ENCODE results near the gene ORAI3. TPM values are rescaled to one million over a fixed set of nuclear protein-coding genes. Genes with fewer than 3 reads are reported as not detected.

The ORAI3 gene
- total RNA-seq, 1 donor from 2014 or later: 26.2 TPM

DNA sequence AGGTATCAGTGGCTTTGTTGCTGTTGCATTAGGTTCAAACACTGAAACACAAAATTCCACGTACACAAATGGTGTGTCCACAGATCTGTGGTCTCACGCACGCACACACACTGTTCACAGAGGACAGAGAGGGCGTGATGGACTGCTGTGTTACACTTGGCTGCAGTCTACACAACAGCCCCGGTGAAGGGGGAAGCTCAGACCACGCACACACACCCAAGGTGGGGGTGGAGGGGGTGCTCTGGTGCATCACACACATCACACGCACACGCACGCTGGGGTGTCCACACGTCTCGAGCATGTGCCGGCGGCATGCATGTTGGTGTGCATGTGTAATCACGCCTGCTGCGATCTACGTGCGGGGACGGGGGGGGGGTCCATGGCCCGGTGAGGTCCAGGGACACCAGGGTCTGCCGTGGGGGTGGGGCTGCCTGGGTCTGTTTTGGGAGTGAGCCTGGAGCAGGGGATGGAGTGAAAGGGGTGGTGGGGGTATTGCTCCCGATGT lies 43.5 kb downstream of the ORAI3 start:
- TF ChIP-seq, protein P1, sequence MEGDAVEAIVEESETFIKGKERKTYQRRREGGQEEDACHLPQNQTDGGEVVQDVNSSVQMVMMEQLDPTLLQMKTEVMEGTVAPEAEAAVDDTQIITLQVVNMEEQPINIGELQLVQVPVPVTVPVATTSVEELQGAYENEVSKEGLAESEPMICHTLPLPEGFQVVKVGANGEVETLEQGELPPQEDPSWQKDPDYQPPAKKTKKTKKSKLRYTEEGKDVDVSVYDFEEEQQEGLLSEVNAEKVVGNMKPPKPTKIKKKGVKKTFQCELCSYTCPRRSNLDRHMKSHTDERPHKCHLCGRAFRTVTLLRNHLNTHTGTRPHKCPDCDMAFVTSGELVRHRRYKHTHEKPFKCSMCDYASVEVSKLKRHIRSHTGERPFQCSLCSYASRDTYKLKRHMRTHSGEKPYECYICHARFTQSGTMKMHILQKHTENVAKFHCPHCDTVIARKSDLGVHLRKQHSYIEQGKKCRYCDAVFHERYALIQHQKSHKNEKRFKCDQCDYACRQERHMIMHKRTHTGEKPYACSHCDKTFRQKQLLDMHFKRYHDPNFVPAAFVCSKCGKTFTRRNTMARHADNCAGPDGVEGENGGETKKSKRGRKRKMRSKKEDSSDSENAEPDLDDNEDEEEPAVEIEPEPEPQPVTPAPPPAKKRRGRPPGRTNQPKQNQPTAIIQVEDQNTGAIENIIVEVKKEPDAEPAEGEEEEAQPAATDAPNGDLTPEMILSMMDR (IDR thresholded peaks at IDR 0.05; ENCODE audit: unreplicated experiment): no peak
- H3K36me3 Mint-ChIP-seq: no peaks in the 10 kb centered on the region
- H3K27ac Mint-ChIP-seq: no peak overlapping the region

DNA sequence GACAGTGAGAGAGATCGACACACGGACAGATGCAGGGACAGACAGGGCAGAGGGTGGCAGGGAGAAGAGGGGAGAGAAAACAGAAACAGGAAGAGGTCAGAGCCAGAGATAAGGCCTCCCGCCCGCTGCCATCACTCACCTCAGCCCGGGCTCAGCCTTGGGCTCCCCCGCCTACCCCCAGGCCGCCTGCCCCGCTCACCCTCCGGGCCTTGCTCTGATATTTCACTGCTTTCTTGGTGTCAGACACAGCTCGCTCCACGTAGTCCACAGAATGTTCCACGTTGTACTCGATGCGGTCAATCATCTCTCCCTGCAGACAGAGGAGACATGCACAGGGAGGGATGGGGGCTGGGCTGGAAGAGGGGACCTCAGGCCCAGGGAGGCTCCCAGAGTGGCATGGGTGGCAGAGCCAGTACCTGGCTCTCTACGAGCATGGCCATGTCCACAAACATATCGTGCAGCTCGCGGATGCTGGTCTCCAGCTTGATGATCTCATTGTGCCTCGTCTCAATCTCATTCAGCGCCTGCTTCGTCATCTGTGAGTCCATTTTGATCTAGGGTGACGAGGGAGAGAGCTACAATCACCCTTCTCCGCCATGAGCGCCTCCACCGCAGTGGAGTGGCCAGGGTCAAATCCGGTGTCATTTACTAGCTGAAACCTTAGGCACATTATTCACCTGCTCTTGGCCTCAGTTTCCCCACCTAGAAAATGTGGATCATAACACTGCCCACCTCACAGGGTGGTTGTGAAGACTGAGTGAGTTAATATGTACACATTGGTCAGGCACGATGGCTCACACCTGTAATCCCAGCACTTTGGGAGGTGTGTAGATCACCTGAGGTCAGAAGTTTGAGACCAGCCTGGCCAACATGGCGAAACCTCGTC lies 44.3 kb downstream of the ORAI3 start:
- TF ChIP-seq, protein P1 (IDR thresholded peaks at IDR 0.05; ENCODE audit: unreplicated experiment): no peak
- H3K36me3 Mint-ChIP-seq: no peaks in the 10 kb centered on the region
- peaks cover 23% of the 10 kb centered on the region for H3K27me3 Mint-ChIP-seq (ENCODE audit: low read depth)
- DNase-seq (ENCODE audit: low spot score in 2 of 2, unreplicated experiment in 2 of 2): no peak
- peaks cover 14% of the 10 kb centered on the region for H3K4me1 Mint-ChIP-seq
- H3K4me3 Mint-ChIP-seq: no peak overlapping the region
- no peaks in the 10 kb centered on the region for H3K9me3 Mint-ChIP-seq
- no peak overlapping the region for H3K27ac Mint-ChIP-seq

More for the DNA sequence above, 43.5 kb downstream of the ORAI3 start:
- Mint-ChIP-seq H3K4me3 (no peak overlapping the region), H3K27me3 (ENCODE audit: low read depth) (peaks cover 15% of the 10 kb centered on the region), H3K4me1 (peaks cover 8% of the 10 kb centered on the region), H3K9me3 (no peaks in the 10 kb centered on the region)
- DNase-seq (ENCODE audit: low spot score in 2 of 2, unreplicated experiment in 2 of 2): no peak

DNA sequence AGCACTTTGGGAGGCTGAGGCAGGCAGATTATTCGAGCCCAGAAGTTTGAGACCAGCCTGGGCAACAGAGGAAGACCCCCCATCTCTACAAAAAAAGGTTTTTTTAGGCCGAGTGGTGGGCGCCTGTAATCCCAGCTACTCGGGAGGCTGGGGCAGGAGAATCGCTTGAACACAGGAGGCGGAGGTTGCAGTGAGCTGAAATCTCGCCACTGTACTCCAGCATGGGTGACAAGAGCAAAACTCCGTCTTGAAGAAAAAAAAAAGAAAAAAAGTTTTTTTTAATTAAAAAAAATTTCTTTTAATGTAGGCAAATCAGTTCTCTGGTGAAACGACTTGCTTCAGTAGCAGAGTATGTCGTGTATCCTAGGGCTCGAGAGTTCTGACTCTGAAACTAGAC lies 47.1 kb downstream of the ORAI3 start:
- H3K4me3 Mint-ChIP-seq: peak overlapping the region; percentile 40
- H3K36me3 Mint-ChIP-seq: no peaks in the 10 kb centered on the region
- peaks cover 18% of the 10 kb centered on the region for H3K4me1 Mint-ChIP-seq
- no peaks in the 10 kb centered on the region for H3K9me3 Mint-ChIP-seq
- no peak overlapping the region for H3K27ac Mint-ChIP-seq
- DNase-seq (ENCODE audit: low spot score in 2 of 2, unreplicated experiment in 2 of 2): no peak
- TF ChIP-seq, protein P1 (IDR thresholded peaks at IDR 0.05; ENCODE audit: unreplicated experiment): no peak
- peaks cover 31% of the 10 kb centered on the region for H3K27me3 Mint-ChIP-seq (ENCODE audit: low read depth)

DNA sequence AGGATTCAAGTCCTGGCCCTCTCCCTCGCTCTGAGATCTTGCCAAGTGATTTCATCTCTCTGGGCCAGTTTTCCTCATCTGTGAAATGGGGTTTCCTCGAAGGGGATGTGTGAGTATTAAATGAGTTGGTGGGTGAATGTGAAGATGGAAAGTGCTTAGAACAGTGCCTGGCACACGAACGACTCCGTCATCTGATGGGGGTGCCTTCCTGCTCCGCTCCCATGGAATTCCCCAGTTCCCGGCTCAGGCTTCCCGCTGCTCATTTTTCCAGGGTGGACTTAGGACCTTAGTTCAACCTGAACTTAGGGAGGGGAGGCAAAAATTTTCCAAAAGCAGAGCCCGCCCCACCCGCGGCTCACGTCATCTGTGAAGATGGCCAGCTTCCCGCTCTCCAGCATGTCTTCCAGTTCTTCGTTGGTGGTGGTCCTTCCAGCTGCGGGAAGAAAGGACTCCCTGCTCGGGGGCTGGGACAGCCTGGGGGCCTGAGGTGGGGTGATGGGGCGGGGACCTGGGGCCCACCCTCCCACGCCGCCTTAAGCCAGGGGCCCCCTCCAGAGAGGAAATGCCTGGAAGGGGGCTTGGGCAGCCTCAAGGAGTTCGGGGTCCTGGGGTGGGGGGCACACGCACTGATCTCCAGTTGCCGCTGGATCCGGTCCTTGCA lies 47.6 kb downstream of the ORAI3 start:
- Mint-ChIP-seq H3K4me1 (peaks cover 18% of the 10 kb centered on the region), H3K27ac (no peak overlapping the region), H3K36me3 (no peaks in the 10 kb centered on the region), H3K9me3 (no peaks in the 10 kb centered on the region), H3K27me3 (ENCODE audit: low read depth) (peaks cover 31% of the 10 kb centered on the region), H3K4me3 (peak overlapping the region; percentile 68)
- no peak for DNase-seq (ENCODE audit: low spot score in 2 of 2, unreplicated experiment in 2 of 2)
- TF ChIP-seq, protein P1 (IDR thresholded peaks at IDR 0.05; ENCODE audit: unreplicated experiment): no peak

DNA sequence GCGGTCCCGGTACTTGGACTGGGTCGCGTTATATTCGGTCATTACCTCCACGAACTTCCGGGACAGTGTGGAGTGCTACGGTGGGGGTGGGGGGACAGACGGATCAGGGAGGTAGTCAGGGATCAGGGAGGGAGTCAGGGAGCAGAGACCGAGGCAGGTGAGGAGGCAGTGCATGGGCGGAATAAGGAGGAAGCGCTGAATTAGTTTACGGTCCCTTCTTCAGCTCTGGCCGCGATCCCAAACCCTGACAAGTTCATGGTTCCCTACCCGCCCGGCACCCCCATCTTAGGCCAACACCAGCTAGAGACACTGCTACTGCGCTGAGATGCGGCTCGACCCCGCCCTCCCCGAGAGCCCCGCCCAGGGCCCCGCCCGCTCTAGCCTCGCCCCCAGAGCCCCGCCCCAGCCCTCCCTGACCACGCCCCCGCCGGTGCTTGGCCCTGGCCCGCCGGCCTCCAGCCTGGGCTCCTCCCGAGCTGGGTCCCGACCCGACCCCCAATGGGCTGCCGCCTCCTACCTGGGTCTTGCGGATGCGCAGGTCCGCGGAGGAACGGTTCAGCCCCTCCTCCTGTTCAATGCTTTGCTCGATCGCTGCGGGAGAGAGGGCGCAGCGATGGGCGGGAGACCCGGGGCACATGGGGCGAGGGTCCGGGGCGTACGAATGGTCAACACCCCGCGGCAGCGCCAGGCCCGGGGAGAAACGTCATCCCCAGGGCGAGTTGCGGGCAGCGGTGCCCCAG lies 48.3 kb downstream of the ORAI3 start:
- TF ChIP-seq, protein P1 (IDR thresholded peaks at IDR 0.05; ENCODE audit: unreplicated experiment): no peak
- H3K27ac Mint-ChIP-seq: no peak overlapping the region
- peak; percentile 51 to 57 for DNase-seq (ENCODE audit: low spot score in 2 of 2, unreplicated experiment in 2 of 2)
- peak overlapping the region; percentile 68 for H3K4me3 Mint-ChIP-seq
- H3K9me3 Mint-ChIP-seq: no peaks in the 10 kb centered on the region
- peaks cover 19% of the 10 kb centered on the region for H3K4me1 Mint-ChIP-seq
- H3K27me3 Mint-ChIP-seq (ENCODE audit: low read depth): peaks cover 31% of the 10 kb centered on the region
- no peaks in the 10 kb centered on the region for H3K36me3 Mint-ChIP-seq
